Parathyroid adenoma (tissue), 2 donors: ENCODE data around the gene SOCS6.
"Not testable (repeated sequence)": the region's sequence is repeated elsewhere in the genome, so short reads cannot be mapped to it uniquely, and the experiment has no call there.

ENCODE experiments used
- H2AFZ ChIP-seq: fragments of 300-600 bp; sonication (generic); one replicate; pipeline ENCODE4 v1.7.0; 2017; ENCODE audit warnings: antibody characterized with exemption, mild to moderate bottlenecking
- H3K27ac ChIP-seq: fragments of 300-600 bp; sonication (generic); one replicate; pipeline ENCODE4 v1.7.0; 2017
- H3K27me3 ChIP-seq: fragments of 300-600 bp; sonication (generic); one replicate; pipeline ENCODE4 v1.7.0; 2017; ENCODE audit warnings: low read length; ENCODE audit not compliant: control insufficient read depth, insufficient read depth
- H3K36me3 ChIP-seq: fragments of 300-600 bp; sonication (generic); one replicate; pipeline ENCODE4 v1.7.0; 2017; ENCODE audit warnings: low read length; ENCODE audit not compliant: control insufficient read depth, insufficient read depth
- H3K4me1 ChIP-seq: fragments of 300-600 bp; sonication (generic); one replicate; pipeline ENCODE4 v1.7.0; 2017; ENCODE audit warnings: control low read depth
- H3K4me2 ChIP-seq: fragments of 300-600 bp; sonication (generic); one replicate; pipeline ENCODE4 v1.7.0; 2017; ENCODE audit warnings: low read length
- H3K4me3 ChIP-seq: fragments of 300-600 bp; sonication (generic); one replicate; pipeline ENCODE4 v1.7.0; 2017; ENCODE audit warnings: low read depth, low read length
- H3K79me2 ChIP-seq: fragments of 300-600 bp; sonication (generic); one replicate; pipeline ENCODE4 v1.7.0; 2017; ENCODE audit warnings: control low read depth
- H3K9ac ChIP-seq: fragments of 300-600 bp; sonication (generic); one replicate; pipeline ENCODE4 v1.7.0; 2017; ENCODE audit warnings: mild to moderate bottlenecking
- H3K9me3 ChIP-seq: fragments of 300-600 bp; sonication (generic); one replicate; pipeline ENCODE4 v1.7.0; 2017; ENCODE audit warnings: low read length; ENCODE audit not compliant: control insufficient read depth
- TF ChIP-seq, protein P1 (sequence below): fragments of 300-600 bp; sonication (generic); IDR thresholded peaks from one replicate; pipeline ENCODE4 v1.7.0; 2017; ENCODE audit warnings: antibody characterized with exemption, mild to moderate bottlenecking
- donor health status: primary hyperparathyroidism.

Gene SOCS6

DNA sequence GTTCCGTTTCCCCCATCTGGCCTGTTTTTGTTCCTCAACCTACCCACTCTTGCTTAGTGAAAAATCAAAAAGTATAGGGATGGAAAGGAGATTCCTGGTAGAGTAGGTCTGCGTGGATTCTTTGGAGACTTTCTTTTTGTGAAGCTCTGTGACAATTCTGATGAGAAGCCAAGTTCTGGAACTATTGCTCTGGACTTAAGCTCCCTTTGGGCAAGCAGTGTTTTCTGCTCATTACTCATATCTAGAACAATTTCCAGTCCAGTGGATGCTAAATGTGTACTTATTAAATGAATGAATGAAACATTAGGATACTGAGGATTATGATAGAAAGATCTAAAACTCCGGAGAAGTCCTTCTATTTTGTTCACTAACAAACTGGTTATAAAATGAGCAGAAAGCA, 76.5 kb downstream of the SOCS6 start:
- Histone ChIP-seq H3K36me3 (no peaks in the 10 kb centered on the region), H3K4me3 (no peak overlapping the region), H3K9ac (no peak overlapping the region), H3K4me2 (no peak overlapping the region), H3K27me3 (no peaks in the 10 kb centered on the region), H3K79me2 (no peaks in the 10 kb centered on the region), H3K9me3 (no peaks in the 10 kb centered on the region), H3K27ac (no peak overlapping the region), H3K4me1 (no peaks in the 10 kb centered on the region), H2AFZ (no peak overlapping the region)
- TF ChIP-seq, protein P1, sequence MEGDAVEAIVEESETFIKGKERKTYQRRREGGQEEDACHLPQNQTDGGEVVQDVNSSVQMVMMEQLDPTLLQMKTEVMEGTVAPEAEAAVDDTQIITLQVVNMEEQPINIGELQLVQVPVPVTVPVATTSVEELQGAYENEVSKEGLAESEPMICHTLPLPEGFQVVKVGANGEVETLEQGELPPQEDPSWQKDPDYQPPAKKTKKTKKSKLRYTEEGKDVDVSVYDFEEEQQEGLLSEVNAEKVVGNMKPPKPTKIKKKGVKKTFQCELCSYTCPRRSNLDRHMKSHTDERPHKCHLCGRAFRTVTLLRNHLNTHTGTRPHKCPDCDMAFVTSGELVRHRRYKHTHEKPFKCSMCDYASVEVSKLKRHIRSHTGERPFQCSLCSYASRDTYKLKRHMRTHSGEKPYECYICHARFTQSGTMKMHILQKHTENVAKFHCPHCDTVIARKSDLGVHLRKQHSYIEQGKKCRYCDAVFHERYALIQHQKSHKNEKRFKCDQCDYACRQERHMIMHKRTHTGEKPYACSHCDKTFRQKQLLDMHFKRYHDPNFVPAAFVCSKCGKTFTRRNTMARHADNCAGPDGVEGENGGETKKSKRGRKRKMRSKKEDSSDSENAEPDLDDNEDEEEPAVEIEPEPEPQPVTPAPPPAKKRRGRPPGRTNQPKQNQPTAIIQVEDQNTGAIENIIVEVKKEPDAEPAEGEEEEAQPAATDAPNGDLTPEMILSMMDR = no peak

DNA sequence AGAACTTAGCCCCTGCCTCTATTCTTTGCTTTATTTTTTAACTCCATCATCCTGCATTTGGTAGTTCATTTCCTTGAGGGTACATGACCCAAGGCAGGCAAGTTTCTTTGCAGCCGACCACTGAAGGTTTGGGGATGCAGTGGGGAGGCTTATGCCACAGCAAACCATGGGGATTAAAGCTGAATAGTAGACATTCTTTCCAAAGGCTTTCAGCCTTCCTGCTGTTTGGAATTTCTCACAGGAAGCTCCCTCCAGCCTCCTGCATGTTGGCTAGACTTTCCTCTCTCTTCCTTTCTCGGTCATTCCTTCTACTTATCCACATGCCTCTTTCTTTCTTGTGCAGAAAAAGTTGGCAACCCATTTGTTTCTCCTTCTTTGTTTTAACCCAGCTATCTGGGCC, 77.3 kb downstream of the SOCS6 start:
- Histone ChIP-seq H3K36me3 (no peaks in the 10 kb centered on the region), H3K27ac (no peak overlapping the region), H3K9ac (no peak overlapping the region), H3K27me3 (no peaks in the 10 kb centered on the region), H3K9me3 (no peaks in the 10 kb centered on the region), H3K4me3 (no peak overlapping the region), H3K4me1 (no peaks in the 10 kb centered on the region), H2AFZ (no peak overlapping the region), H3K4me2 (no peak overlapping the region), H3K79me2 (no peaks in the 10 kb centered on the region)
- TF ChIP-seq, protein P1 = no peak

DNA sequence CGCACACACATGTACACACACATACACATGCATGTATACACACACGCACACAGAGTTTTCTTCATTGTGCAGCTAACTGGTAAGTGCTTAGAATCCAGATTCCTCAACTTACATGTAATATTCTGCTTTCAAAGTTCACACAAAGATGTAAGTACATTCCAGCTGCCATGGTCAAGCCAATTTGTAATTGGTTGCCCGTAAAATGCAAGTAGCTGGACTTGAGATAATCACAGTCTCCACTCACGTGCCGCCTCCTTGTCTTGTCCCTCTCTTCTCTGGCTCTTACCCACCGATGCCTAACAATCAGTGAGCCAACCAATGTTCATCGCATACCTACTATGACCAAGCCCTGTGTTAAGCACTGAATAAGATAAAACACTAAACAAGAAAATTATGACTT, 77.8 kb downstream of the SOCS6 start:
- Histone ChIP-seq H3K9ac (no peak overlapping the region), H3K79me2 (no peaks in the 10 kb centered on the region), H3K4me3 (no peak overlapping the region), H3K4me1 (no peaks in the 10 kb centered on the region), H3K4me2 (no peak overlapping the region), H2AFZ (no peak overlapping the region), H3K27ac (no peak overlapping the region), H3K36me3 (no peaks in the 10 kb centered on the region), H3K27me3 (no peaks in the 10 kb centered on the region), H3K9me3 (no peaks in the 10 kb centered on the region)
- TF ChIP-seq, protein P1 = no peak

DNA sequence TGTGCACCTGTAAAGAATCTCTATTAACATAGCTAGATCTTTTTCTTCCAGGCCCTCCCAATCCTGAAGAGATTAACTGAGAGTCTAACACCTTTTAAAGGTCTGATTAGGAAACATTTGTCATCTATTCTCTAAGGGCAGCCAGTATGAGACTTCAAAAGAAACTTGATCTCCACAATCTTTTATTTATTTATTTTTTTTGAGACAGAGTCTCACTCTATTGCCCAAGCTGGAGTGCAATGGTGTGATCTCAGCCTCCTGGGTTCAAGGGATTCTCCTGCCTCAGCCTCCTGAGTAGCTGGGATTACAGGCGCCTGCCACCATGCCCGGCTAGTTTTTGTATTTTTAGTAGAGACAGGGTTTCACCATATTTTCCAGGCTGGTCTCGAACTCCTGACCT, 78.5 kb downstream of the SOCS6 start:
- not testable (repeated sequence) for H3K4me3 ChIP-seq, H2AFZ ChIP-seq, H3K4me2 ChIP-seq, H3K79me2 ChIP-seq, H3K36me3 ChIP-seq, H3K9me3 ChIP-seq, H3K27ac ChIP-seq, H3K4me1 ChIP-seq, H3K27me3 ChIP-seq, H3K9ac ChIP-seq

DNA sequence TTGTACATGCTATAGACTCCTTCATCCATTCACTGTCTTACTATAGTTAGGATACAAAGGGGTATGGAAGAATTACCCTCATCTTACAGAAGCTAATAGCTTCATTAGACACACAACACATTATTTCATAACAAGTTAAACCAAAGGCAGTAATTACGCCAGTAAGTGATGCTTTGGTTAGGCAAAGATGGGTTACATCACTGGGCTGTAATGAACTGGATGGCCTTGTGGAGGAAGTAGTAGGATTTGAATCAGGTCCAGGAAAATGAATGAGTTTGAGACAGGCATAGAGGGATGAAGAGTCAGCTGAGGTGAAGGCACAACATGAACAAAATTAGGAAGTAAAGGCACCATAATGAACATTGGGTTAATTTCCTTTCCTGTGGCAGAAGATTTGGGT, 80.1 kb downstream of the SOCS6 start:
- Histone ChIP-seq H3K27ac (no peak overlapping the region), H3K27me3 (no peaks in the 10 kb centered on the region), H3K4me3 (no peak overlapping the region), H3K36me3 (no peaks in the 10 kb centered on the region), H3K4me2 (no peak overlapping the region), H3K4me1 (no peaks in the 10 kb centered on the region), H2AFZ (no peak overlapping the region), H3K9ac (no peak overlapping the region), H3K79me2 (no peaks in the 10 kb centered on the region), H3K9me3 (no peaks in the 10 kb centered on the region)
- TF ChIP-seq, protein P1 = no peak
